ENCODE measurements around the gene UGT1A7.

- TF ChIP-seq CTCF (IDR thresholded peaks at IDR 0.05) (no peak), ZFX (IDR thresholded peaks at IDR 0.05; ENCODE audit: borderline replicate concordance) (no peak)
Measured at GRCh38 chr2:233772153-233772552, 90.5 kb downstream of the UGT1A7 start.

Data from 22Rv1 (cell line).